ENCODE measurements around the gene NCAPD3.

NCAPD3 gene

DNA sequence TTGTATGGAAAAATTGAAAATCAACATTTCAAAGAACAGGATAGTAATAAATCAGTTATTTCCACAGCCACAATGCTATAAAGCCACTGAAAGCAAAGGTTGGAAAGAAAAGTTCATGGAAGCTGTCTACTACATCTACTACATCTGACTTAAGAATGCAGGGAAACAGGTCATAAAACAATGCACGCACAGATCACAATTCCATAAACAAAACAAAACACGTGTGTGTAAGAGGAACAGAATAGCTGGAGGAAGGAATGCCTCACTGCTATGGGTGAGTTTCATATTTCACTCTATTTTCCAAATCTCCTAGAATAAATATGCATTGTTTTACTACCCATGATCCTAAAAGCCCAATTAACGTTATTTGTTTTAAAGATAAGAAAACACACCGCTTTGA is 66.3 kb downstream of the NCAPD3 start:
- Histone ChIP-seq H3K27ac (no peak overlapping the region), H3K36me3 (ENCODE audit: insufficient read depth) (no peaks in the 10 kb centered on the region)

DNA sequence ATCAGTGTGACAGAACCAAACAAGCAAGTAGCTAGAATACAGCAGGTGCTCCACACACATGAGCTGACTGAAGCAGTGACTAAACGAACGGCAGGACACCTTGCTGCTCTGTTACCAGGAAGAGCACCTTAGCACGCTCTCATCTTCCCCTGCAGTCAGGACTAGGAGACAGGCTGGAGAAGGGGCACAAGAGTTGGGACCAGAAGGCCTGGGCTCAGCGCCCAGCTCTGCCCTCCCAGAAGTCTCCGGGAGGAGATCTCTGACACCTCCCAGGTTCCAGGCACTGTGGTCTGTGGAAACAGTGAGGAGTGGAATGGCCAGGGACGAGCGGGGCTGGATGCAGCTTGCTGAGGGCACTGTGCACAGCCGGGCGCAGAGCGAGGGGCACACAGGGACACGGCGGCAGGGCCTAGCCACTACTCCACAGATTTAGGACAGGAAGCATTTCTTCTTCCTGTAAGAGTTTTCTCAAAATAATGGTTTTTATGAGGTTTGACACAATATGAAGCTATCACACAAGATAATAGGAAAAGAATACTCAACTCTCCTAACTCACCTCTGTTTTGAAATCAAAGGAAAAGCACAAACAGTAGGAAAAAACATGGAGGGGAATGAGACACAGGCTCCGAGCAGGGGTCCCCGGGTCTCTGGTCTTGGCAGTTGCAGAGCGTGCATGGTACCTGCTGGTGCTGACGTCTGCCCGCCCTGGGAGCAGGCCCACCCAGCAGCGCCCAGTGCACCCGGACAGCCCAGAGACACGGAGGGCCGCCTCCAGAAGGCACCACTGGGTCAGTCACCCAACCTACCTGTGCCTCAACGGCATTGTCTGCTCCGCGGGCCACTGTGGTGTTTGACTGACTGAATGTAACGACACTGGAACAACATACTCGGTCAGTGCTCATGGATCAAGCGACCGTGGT is 67.6 kb downstream of the NCAPD3 start:
- H3K4me1 ChIP-seq (ENCODE audit: low read depth, poor library complexity, severe bottlenecking), result no peaks in the 10 kb centered on the region
- no peak overlapping the region for H3K27ac ChIP-seq
- H3K4me2 ChIP-seq, result no peak overlapping the region
- TF ChIP-seq, protein P1, sequence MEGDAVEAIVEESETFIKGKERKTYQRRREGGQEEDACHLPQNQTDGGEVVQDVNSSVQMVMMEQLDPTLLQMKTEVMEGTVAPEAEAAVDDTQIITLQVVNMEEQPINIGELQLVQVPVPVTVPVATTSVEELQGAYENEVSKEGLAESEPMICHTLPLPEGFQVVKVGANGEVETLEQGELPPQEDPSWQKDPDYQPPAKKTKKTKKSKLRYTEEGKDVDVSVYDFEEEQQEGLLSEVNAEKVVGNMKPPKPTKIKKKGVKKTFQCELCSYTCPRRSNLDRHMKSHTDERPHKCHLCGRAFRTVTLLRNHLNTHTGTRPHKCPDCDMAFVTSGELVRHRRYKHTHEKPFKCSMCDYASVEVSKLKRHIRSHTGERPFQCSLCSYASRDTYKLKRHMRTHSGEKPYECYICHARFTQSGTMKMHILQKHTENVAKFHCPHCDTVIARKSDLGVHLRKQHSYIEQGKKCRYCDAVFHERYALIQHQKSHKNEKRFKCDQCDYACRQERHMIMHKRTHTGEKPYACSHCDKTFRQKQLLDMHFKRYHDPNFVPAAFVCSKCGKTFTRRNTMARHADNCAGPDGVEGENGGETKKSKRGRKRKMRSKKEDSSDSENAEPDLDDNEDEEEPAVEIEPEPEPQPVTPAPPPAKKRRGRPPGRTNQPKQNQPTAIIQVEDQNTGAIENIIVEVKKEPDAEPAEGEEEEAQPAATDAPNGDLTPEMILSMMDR (conservative IDR thresholded peaks at IDR 0.05; ENCODE audit: low read depth, low read length), result no peak
- H3K4me3 ChIP-seq (IDR thresholded peaks at IDR 0.05; ENCODE audit: insufficient read depth, low read depth, low read length), result no peak overlapping the region
- H3K36me3 ChIP-seq (ENCODE audit: insufficient read depth), result no peaks in the 10 kb centered on the region
- H3K9ac ChIP-seq, result no peak overlapping the region
- no peaks in the 10 kb centered on the region for H3K79me2 ChIP-seq (ENCODE audit: insufficient read depth, low read depth)
- no peaks in the 10 kb centered on the region for H3K27me3 ChIP-seq (ENCODE audit: insufficient read depth, low read depth)
- H4K20me1 ChIP-seq (ENCODE audit: insufficient read depth), result no peaks in the 10 kb centered on the region
- H2AFZ ChIP-seq (ENCODE audit: low read depth), result no peak overlapping the region

More for the DNA sequence above, 66.3 kb downstream of the NCAPD3 start:
- no peak overlapping the region for H3K9ac ChIP-seq
- TF ChIP-seq, protein P1 (conservative IDR thresholded peaks at IDR 0.05; ENCODE audit: low read depth, low read length), result no peak
- no peaks in the 10 kb centered on the region for H3K27me3 ChIP-seq (ENCODE audit: insufficient read depth, low read depth)
- H2AFZ ChIP-seq (ENCODE audit: low read depth), result no peak overlapping the region
- no peaks in the 10 kb centered on the region for H3K79me2 ChIP-seq (ENCODE audit: insufficient read depth, low read depth)
- no peak overlapping the region for H3K4me3 ChIP-seq (IDR thresholded peaks at IDR 0.05; ENCODE audit: insufficient read depth, low read depth, low read length)
- H4K20me1 ChIP-seq (ENCODE audit: insufficient read depth), result no peaks in the 10 kb centered on the region
- no peak overlapping the region for H3K4me2 ChIP-seq
- no peaks in the 10 kb centered on the region for H3K4me1 ChIP-seq (ENCODE audit: low read depth, poor library complexity, severe bottlenecking)

DNA sequence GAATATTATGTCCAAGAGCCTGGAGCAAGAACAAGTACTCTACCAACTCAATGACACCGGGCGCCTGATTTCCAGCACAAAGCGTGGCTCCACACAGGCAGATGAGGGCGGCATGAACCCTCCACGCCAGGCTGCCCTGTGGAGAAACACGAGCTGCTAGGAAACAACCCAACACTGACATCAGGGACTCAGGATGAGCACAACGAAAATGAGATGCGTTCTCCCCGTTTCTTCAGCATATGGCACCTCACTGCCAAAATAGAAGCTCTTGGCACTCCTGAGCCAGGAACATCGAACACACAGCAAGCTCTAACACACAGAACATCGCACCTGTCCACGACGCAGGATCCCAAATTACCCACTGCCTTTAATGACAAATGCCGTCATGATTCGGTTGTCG is 68.3 kb downstream of the NCAPD3 start:
- Histone ChIP-seq H3K4me2 (no peak overlapping the region), H3K79me2 (ENCODE audit: insufficient read depth, low read depth) (no peaks in the 10 kb centered on the region), H3K27me3 (ENCODE audit: insufficient read depth, low read depth) (no peaks in the 10 kb centered on the region), H3K27ac (no peak overlapping the region), H3K4me1 (ENCODE audit: low read depth, poor library complexity, severe bottlenecking) (no peaks in the 10 kb centered on the region), H3K9ac (no peak overlapping the region), H3K4me3 (IDR thresholded peaks at IDR 0.05; ENCODE audit: insufficient read depth, low read depth, low read length) (no peak overlapping the region), H2AFZ (ENCODE audit: low read depth) (no peak overlapping the region), H4K20me1 (ENCODE audit: insufficient read depth) (no peaks in the 10 kb centered on the region), H3K36me3 (ENCODE audit: insufficient read depth) (no peaks in the 10 kb centered on the region)
- TF ChIP-seq, protein P1 (conservative IDR thresholded peaks at IDR 0.05; ENCODE audit: low read depth, low read length), result no peak

DNA sequence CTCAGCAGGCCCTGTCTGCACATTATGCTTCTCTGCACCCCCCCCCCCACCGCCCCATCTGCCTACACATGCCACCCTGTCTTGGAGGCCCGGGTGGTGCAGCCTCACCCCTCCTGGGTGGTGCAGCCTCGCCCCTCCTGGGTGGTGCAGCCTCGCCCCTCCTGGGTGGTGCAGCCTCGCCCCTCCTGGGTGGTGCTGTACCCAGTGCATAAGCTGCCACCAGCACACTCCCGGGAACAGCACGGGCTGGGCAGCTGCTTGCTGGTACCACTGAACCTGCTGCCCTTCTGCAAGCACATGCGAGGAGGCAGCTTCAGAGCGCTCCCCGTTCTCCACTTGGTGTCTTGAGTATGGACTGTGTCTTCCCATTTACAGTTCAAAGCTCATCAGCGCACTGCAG is 69.3 kb downstream of the NCAPD3 start:
- Histone ChIP-seq H3K4me1 (ENCODE audit: low read depth, poor library complexity, severe bottlenecking) (no peaks in the 10 kb centered on the region), H3K27me3 (ENCODE audit: insufficient read depth, low read depth) (no peaks in the 10 kb centered on the region), H2AFZ (ENCODE audit: low read depth) (no peak overlapping the region), H3K27ac (no peak overlapping the region), H3K4me3 (IDR thresholded peaks at IDR 0.05; ENCODE audit: insufficient read depth, low read depth, low read length) (no peak overlapping the region), H3K36me3 (ENCODE audit: insufficient read depth) (no peaks in the 10 kb centered on the region), H3K79me2 (ENCODE audit: insufficient read depth, low read depth) (no peaks in the 10 kb centered on the region), H3K9ac (no peak overlapping the region), H3K4me2 (no peak overlapping the region), H4K20me1 (ENCODE audit: insufficient read depth) (no peaks in the 10 kb centered on the region)
- TF ChIP-seq, protein P1 (conservative IDR thresholded peaks at IDR 0.05; ENCODE audit: low read depth, low read length), result no peak

Data from KMS-11 (cell line).